IPS-18a (cell line): ENCODE measurements around the gene NRL.
A peak's percentile ranks its signal among the peaks of the same experiment; 100 is the strongest.

Experiments
- H3K27ac ChIP-seq: one replicate; pipeline ENCODE4 v1.5.1; 2013; ENCODE audit warnings: low read length
- H3K27me3 ChIP-seq: one replicate; pipeline ENCODE4 v1.6.1; 2013; ENCODE audit warnings: mild to moderate bottlenecking, low read length; ENCODE audit not compliant: control insufficient read depth, insufficient read depth
- H3K36me3 ChIP-seq: one replicate; pipeline ENCODE4 v1.6.1; 2013; ENCODE audit warnings: low read depth, low read length; ENCODE audit not compliant: control insufficient read depth
- H3K4me1 ChIP-seq: one replicate; pipeline ENCODE4 v1.6.1; 2013; ENCODE audit warnings: low read depth, low read length; ENCODE audit not compliant: control insufficient read depth
- H3K4me3 ChIP-seq: one replicate; pipeline ENCODE4 v1.5.1; 2013; ENCODE audit warnings: low read length
- H3K9ac ChIP-seq: one replicate; pipeline ENCODE4 v1.6.1; 2013; ENCODE audit warnings: mild to moderate bottlenecking, low read length, moderate library complexity
- H3K9me3 ChIP-seq: one replicate; pipeline ENCODE4 v1.6.1; 2013; ENCODE audit warnings: low read depth, low read length; ENCODE audit not compliant: control insufficient read depth

NRL gene

GRCh38 chr14:24093901-24094840, 20.6 kb downstream of the NRL start, which contains the start of gene PCK2:
TSS of gene PCK2 (plus strand) at chr14:24094311. CDS start at chr14:24094406, 95 bp downstream.
- H3K9ac ChIP-seq = peak within 1 kb of the TSS; percentile 95
- peaks cover 11% of the 10 kb centered on the region for H3K4me1 ChIP-seq
- no peaks in the 10 kb centered on the region for H3K27me3 ChIP-seq
- peaks cover 13% of the 10 kb centered on the region for H3K36me3 ChIP-seq
- H3K9me3 ChIP-seq = no peaks in the 10 kb centered on the region
- H3K27ac ChIP-seq = peak within 1 kb of the TSS; percentile 31
- H3K4me3 ChIP-seq = peak within 1 kb of the TSS; percentile 88

DNA sequence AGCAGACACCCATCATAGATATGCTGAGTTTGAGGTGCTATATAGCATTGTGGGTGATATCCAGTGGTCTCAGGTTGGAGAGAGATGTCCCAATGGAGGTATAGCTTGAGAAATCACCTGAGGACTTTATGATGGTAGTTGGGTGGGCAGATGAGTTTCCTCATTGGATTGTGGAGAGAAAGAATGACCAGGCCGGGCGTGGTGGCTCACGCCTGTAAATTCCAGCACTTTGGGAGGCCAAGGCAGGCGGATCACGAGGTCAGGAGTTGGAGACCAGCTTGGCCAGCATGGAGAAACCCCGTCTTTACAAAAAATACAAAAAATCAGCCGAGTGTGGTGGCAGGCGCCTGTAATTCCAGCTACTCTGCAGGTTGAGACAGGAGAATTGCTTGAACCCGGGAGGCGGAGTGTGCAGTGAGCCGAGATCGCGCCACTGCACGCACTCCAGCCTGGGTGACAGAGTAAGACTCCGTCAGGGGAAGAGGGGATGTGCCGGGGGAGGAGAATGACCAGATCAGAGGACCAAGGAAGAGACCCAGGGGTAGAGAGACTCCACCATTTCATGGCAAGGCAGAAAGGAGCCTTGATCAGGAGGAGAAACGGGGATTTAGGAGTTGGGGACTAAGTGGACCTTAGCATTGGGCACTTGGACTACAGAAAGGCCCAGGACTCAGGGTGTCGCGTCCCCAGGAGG, 21.4 kb downstream of the NRL start:
- Histone ChIP-seq H3K4me1 (peaks cover 11% of the 10 kb centered on the region), H3K9me3 (no peaks in the 10 kb centered on the region), H3K9ac (peak overlapping the region; percentile 47), H3K27me3 (no peaks in the 10 kb centered on the region), H3K36me3 (peaks cover 6% of the 10 kb centered on the region), H3K4me3 (peak overlapping the region; percentile 16), H3K27ac (peak overlapping the region; percentile 8)

- Histone ChIP-seq H3K4me3 (no peak overlapping the region), H3K27me3 (no peaks in the 10 kb centered on the region), H3K27ac (no peak overlapping the region), H3K4me1 (peaks cover 11% of the 10 kb centered on the region), H3K9ac (no peak overlapping the region), H3K9me3 (no peaks in the 10 kb centered on the region), H3K36me3 (no peaks in the 10 kb centered on the region)
Measured at GRCh38 chr14:24092505-24093206, 22.1 kb downstream of the NRL start.

GRCh38 chr14:24092110-24092504, 22.6 kb downstream of the NRL start:
- Histone ChIP-seq H3K9me3 (no peaks in the 10 kb centered on the region), H3K36me3 (no peaks in the 10 kb centered on the region), H3K27me3 (no peaks in the 10 kb centered on the region), H3K27ac (no peak overlapping the region), H3K9ac (no peak overlapping the region), H3K4me1 (peaks cover 11% of the 10 kb centered on the region), H3K4me3 (no peak overlapping the region)

DNA sequence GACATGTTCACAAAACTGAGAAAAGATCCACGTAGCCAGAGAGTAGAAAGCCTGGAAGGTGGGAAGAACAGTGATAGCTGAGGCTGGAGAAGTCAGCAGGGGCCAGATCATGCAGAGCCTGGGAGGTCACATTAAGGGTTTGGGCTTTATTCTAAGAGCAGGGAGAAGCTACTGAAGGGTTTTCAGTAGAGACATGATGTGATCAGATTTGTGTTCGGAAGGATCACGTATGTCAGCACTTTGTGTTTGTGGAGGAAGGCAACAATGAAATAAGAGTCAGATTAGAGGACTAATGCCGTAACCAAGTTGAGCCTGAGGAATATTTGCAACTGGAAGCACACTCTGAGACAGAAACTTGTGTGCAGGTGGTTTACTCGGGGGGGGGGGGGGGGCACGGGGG, 24.9 kb downstream of the NRL start:
- no peaks in the 10 kb centered on the region for H3K36me3 ChIP-seq
- no peak overlapping the region for H3K4me3 ChIP-seq
- H3K9me3 ChIP-seq = no peaks in the 10 kb centered on the region

DNA sequence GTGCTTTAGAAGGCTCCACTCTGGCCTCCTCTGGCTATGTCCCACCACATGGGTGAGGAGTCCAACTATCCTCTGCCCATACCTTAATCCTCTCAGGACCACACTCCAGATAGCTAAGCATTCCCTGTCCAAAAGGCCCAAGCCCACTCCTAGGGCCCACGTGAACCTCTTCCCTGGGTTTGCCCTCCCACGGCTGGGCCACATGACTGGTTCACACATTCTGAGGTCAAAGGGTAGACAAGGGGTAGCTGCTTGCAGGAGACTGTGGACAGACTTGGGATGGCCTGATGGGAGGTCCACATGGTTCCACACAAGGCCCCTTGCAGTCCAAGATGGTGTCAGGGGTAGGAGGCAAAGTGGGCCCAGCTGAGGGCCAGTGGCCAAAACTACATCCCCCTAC, 26.7 kb downstream of the NRL start:
- Histone ChIP-seq H3K27ac (no peak overlapping the region), H3K4me1 (peaks cover under 1% of the 10 kb centered on the region), H3K4me3 (no peak overlapping the region), H3K9me3 (no peaks in the 10 kb centered on the region), H3K36me3 (no peaks in the 10 kb centered on the region), H3K27me3 (peaks cover 7% of the 10 kb centered on the region), H3K9ac (no peak overlapping the region)

More for the DNA sequence above, 24.9 kb downstream of the NRL start:
- H3K27ac ChIP-seq = no peak overlapping the region
- H3K27me3 ChIP-seq = no peaks in the 10 kb centered on the region
- H3K9ac ChIP-seq = no peak overlapping the region
- peaks cover 7% of the 10 kb centered on the region for H3K4me1 ChIP-seq

DNA sequence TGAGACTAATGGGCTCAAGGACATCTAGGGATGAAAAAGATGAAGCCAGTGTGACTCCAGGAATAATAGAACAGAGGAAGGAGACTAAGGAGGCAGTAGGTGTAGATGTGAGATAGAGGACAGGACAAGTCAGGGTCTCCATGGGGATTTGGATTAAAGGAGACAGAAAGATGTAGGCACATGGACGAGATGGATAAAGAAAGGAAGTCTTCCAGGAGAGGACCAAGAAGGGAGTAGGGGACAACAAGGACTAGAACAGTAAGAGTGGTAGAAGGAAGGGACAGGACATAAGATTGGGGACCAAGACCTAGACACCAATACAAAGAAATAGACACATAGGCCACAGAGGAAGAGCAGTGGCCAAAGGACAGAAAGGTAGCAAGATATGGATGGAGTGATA, 27.7 kb downstream of the NRL start:
- peaks cover 18% of the 10 kb centered on the region for H3K27me3 ChIP-seq
- no peaks in the 10 kb centered on the region for H3K36me3 ChIP-seq
- no peak overlapping the region for H3K4me3 ChIP-seq
- H3K9me3 ChIP-seq = no peaks in the 10 kb centered on the region
- H3K4me1 ChIP-seq = no peaks in the 10 kb centered on the region
- no peak overlapping the region for H3K9ac ChIP-seq
- no peak overlapping the region for H3K27ac ChIP-seq

DNA sequence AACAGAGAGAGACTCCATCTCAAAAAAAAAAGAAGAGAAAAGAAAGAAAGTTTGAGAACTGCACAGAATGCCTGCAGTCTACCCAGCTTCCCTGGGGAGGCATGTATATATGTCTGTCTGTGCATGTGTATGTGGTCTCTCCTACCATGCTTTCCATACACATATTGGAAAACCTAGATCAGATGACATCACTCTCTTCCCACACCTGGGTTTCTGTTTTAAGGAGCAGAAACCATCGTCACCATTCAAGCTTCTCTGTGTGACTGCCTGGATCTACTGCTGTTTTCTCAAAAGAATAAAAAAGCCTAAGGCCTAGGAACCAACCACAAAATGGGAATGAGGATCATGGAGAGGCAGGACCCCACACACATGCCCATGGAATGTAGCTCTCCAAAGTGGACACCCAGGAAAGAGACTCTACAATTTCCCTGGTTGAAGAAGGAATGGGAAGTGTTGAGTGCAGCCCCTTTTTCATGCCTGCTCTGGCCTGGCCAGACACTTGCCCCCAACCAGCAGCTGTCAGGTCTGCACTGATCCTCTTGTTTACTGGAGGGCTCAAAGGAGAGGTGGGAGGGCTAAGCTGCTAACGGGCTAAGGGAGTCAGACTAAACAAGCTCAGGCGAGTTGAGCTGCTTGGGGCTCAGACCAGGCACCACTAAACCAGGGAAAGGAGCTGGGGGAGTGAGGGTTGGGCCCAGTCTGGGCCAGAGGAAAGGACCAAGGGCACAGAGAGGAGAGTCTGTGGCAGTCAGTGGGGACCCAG, 28.4 kb downstream of the NRL start:
- Histone ChIP-seq H3K4me3 (no peak overlapping the region), H3K36me3 (no peaks in the 10 kb centered on the region), H3K9me3 (no peaks in the 10 kb centered on the region), H3K27ac (no peak overlapping the region), H3K27me3 (peaks cover 22% of the 10 kb centered on the region), H3K9ac (no peak overlapping the region), H3K4me1 (no peaks in the 10 kb centered on the region)

GRCh38 chr14:24085215-24085614, 29.5 kb downstream of the NRL start:
- H3K27ac ChIP-seq = no peak overlapping the region
- no peaks in the 10 kb centered on the region for H3K36me3 ChIP-seq
- H3K27me3 ChIP-seq = peaks cover 22% of the 10 kb centered on the region
- no peaks in the 10 kb centered on the region for H3K9me3 ChIP-seq
- H3K9ac ChIP-seq = no peak overlapping the region
- peaks cover 7% of the 10 kb centered on the region for H3K4me1 ChIP-seq
- no peak overlapping the region for H3K4me3 ChIP-seq

GRCh38 chr14:24084440-24084839, 30.3 kb downstream of the NRL start:
- H3K4me3 ChIP-seq = no peak overlapping the region
- no peaks in the 10 kb centered on the region for H3K9me3 ChIP-seq
- no peak overlapping the region for H3K9ac ChIP-seq
- H3K4me1 ChIP-seq = peaks cover 12% of the 10 kb centered on the region
- H3K27ac ChIP-seq = no peak overlapping the region
- H3K27me3 ChIP-seq = peaks cover 22% of the 10 kb centered on the region
- H3K36me3 ChIP-seq = no peaks in the 10 kb centered on the region

GRCh38 chr14:24083462-24083861, 31.3 kb downstream of the NRL start:
- peaks cover 22% of the 10 kb centered on the region for H3K27me3 ChIP-seq
- no peaks in the 10 kb centered on the region for H3K9me3 ChIP-seq
- no peak overlapping the region for H3K27ac ChIP-seq
- no peak overlapping the region for H3K4me3 ChIP-seq
- no peak overlapping the region for H3K9ac ChIP-seq
- H3K4me1 ChIP-seq = peaks cover 16% of the 10 kb centered on the region
- H3K36me3 ChIP-seq = no peaks in the 10 kb centered on the region
